ENCODE data around the gene ITM2C.

Gene ITM2C

DNA sequence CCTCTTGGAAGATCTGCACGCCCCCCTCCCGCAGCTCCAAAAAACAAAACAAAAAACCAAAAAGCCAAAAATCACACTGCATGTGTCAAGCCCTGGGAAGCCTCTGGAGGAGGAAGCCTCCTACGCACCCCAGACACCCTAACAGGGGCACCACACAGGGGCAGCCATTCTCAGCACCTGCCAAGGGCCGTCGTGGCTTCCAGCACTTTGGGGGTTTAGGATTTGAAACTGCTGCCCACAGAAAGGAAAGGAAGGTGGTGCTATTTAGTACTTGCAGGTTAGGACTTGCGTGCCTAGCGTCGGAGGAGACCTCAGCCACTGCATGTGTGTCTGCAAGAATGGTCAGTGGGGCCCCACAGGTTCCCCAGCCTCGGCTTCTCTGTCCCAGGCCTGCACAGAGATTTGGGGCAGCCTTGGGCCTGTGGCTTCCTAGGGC, 60.7 kb downstream of the ITM2C start:
- TF ChIP-seq FOXP2 (optimal IDR thresholded peaks at IDR 0.05; ENCODE audit: borderline replicate concordance, extremely low read depth, extremely low read length, insufficient read depth) (no peak), SIN3A (IDR thresholded peaks at IDR 0.05; ENCODE audit: borderline replicate concordance, insufficient read depth, low read length) (no peak)

DNA sequence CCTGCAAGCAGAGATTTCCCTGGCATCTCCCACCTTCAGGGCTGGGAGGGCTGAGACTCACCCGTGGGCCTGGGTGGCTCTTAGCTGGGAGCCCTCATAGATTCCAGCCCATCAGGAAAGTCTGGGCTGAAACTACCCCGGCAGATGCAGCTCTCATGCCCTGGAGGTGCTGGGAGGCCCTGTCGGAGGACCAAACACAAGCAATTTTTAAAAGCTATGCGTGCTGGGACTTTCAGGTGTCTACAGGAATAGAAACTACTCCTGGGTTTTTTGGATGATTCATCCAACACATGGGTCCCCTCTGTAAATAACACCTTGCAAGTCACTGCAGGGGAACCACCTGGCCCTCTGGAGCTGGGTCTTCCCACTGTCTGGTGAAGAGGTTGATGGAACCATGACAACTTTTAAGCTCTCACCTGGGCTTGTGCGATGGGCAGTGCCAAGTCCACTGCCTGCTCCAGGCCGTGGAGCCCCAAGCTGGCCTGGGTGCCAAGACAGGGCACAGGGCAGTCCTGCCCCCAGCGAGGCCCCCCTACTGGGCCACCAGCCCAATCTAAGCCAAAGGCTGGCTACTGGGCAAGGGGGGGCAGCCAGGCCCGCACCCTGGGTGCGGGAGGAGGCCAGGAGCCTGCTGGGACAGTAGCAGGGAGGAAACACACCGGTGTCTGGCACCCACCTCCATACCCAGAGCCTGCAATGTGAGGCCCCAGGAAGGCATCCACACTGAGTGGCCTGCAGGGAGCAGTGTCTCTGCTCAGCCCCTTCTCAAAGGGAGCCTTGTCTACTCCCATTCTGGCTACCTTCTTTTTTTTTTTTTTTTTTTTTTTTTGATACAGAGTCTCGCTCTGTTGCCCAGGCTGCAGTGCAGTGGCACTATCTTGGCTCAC, 61.4 kb downstream of the ITM2C start:
- no peak for TF ChIP-seq SIN3A (IDR thresholded peaks at IDR 0.05; ENCODE audit: borderline replicate concordance, insufficient read depth, low read length)
- TF ChIP-seq POLR2AphosphoS5 (IDR thresholded peaks at IDR 0.05; ENCODE audit: low read depth, low read length), result no peak
- TF ChIP-seq TAF1 (IDR thresholded peaks at IDR 0.05; ENCODE audit: borderline replicate concordance, insufficient read depth, low read length), result no peak
- TF ChIP-seq, protein P1, sequence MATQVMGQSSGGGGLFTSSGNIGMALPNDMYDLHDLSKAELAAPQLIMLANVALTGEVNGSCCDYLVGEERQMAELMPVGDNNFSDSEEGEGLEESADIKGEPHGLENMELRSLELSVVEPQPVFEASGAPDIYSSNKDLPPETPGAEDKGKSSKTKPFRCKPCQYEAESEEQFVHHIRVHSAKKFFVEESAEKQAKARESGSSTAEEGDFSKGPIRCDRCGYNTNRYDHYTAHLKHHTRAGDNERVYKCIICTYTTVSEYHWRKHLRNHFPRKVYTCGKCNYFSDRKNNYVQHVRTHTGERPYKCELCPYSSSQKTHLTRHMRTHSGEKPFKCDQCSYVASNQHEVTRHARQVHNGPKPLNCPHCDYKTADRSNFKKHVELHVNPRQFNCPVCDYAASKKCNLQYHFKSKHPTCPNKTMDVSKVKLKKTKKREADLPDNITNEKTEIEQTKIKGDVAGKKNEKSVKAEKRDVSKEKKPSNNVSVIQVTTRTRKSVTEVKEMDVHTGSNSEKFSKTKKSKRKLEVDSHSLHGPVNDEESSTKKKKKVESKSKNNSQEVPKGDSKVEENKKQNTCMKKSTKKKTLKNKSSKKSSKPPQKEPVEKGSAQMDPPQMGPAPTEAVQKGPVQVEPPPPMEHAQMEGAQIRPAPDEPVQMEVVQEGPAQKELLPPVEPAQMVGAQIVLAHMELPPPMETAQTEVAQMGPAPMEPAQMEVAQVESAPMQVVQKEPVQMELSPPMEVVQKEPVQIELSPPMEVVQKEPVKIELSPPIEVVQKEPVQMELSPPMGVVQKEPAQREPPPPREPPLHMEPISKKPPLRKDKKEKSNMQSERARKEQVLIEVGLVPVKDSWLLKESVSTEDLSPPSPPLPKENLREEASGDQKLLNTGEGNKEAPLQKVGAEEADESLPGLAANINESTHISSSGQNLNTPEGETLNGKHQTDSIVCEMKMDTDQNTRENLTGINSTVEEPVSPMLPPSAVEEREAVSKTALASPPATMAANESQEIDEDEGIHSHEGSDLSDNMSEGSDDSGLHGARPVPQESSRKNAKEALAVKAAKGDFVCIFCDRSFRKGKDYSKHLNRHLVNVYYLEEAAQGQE (IDR thresholded peaks at IDR 0.05; ENCODE audit: insufficient read depth in 1 of 2, low read depth in 2 of 2, low read length in 2 of 2), result no peak
- TF ChIP-seq FOXP2 (optimal IDR thresholded peaks at IDR 0.05; ENCODE audit: borderline replicate concordance, extremely low read depth, extremely low read length, insufficient read depth), result no peak

DNA sequence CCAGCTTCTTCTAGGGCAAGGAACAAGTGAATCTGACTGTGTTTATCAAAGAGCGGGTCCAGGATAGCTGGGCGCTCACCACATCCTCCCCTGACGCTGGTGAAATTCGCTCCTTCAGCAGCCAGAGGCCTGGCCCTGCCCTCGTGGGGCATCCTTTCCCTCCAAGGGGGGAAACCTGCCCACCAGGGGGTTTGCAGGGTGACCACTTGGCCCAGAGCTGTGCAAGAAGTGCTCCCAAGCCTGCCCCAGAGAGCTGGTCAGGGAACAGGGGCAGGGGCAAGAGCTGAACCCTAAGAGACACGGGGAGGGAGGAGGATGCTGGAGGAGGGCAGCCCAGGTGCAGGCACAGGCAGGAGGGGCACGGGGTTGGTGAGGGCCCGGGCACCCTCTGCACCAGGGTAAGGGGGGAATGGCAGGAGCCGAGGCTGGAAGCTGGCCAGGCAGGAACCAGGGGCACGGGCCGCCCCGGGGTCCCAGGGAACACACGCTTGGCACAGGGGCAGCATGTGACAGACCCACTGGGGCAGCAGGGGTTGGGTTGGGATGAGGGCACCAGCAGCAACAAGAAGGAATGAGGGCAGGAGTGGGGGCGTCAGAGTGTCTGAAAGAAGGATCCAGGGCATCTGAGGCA, 63.1 kb downstream of the ITM2C start:
- TF ChIP-seq, protein P1 (IDR thresholded peaks at IDR 0.05; ENCODE audit: insufficient read depth in 1 of 2, low read depth in 2 of 2, low read length in 2 of 2), result no peak

Data from PFSK-1 (cell line).